Activated T-cell treated with anti-CD3 and anti-CD28 coated beads, Interleukin-2, amount 50 U/mL, for 48 hours (primary cell): ENCODE results near the gene SMG5.

Experiments used
- DNase-seq, 2 experiments: peaks; one replicate each; pipeline ENCODE4 v3.0.0-alpha.2; 2020

SMG5 gene

DNA sequence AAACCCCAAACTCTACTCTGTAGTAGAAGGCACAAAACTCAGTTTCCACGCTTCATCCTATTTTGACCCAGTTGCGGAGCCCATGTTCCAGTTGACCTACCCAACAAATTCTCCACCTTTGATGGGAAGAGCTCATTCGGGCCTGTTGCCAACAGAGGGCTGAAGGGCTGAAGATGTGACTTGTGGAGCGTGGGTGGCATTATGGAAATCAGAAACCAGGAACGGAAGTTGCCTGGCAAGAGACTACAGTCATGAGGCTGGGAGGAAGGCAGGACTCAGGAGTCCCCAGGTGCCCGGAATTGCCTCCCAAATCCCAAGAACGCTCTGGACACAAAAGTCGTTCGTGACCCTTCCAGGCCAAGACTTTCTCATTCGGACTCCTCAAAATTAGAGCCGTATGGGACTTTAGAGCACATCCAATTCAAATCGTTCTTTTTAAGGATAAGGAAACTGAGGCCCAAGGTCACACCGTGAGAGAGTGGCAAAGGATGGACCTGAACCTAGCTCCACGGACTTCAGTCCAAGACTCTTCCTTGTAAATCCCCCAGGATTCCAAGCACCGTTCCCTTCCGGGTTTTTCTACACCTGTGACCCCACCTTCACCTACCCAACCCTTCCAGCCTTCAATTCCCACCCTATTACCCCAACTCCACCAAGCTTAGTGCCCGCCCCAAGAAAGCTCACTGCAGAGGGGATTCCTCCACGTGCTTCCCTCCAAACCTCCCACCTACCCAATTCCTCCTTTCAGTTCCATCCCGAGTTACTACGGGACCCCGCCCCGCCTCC is 739 bp downstream of the SMG5 start:
- DNase-seq = peak; percentile 58 to 59

DNA sequence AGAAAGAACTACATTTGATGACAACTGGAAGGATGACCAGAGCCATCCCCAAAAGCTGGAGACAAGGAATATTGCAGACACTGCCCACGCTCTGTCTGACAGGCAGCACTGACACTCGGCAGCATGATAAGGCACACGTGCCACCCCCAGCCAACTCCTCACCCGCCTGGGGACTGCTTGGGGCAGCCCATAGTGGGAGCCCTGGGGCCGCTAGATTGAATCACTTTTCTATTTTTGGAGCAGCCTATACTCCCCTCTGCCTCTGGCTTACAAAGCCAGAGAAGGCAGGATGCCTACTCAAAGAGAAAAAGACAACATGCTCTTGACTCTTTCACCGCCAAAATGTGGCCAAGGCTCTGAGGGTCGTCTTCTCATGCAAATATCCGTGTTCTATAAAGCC is 1.3 kb downstream of the SMG5 start:
- DNase-seq = peak; percentile 73 to 76

DNA sequence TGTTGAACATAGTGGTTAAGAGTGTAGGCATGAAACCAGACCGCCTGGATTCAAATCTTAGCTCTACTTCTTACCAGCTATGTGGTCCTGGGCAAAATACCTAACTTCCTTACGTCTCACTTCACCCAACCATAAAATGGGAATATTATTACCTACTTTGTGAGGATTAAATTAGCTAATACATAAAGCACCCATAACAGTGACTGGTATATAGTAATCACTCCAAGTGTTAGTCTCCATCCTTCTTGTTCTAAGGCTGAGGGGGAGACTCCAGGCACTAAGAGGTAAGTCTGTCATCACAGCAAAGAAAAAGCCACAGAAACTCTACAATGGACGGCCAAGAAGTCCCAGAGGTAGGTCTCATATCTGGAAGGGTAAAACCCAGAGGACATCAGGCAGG is 2.8 kb downstream of the SMG5 start:
- no peak for DNase-seq

- DNase-seq = no peak
These were observed 5.7 kb downstream of the SMG5 start for GRCh38 chr1:156276966-156277381.

- no peak for DNase-seq
These were observed 6.1 kb downstream of the SMG5 start for GRCh38 chr1:156276532-156276931.

DNA sequence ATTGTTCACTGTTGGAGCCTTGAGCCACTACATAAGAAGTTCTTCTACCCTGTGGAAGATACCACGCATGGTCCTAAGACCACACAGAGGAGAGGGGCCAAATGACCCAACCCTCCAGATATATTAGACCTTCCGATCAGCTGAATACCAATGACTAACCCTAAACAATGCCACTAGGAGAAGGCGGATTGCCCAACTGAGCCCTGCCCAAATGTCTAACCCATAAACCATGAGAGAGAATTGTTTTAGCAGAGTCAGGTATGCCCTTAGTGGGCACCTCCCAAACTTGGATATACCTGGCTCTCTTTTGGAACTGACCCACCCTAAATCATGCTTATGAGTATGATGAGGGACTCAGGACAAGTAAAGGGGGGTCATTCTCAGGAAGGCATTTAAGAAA is 12.3 kb downstream of the SMG5 start:
- no peak for DNase-seq

- DNase-seq = no peak
These were observed 14.3 kb downstream of the SMG5 start for GRCh38 chr1:156268336-156268735.

DNA sequence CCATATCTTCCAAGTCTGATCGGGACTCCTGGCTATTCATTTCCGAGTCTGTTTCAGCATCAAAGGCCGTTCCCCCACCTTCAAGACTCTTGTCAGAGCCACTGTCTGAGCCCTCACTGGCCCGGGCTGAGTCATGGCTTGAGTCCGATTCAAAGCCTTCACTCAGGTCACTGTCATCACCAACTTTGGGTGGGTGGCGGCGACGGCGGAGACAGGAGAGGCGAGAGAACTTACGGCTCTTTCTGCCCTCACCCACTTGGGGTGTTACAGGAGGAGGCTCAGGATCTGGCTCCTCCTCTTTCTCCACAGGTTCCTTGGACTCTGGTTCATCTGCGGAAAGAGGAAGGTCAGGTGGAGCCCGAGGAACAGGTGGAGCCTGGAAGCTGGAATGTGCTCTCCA is 16.6 kb downstream of the SMG5 start:
- DNase-seq = no peak

DNA sequence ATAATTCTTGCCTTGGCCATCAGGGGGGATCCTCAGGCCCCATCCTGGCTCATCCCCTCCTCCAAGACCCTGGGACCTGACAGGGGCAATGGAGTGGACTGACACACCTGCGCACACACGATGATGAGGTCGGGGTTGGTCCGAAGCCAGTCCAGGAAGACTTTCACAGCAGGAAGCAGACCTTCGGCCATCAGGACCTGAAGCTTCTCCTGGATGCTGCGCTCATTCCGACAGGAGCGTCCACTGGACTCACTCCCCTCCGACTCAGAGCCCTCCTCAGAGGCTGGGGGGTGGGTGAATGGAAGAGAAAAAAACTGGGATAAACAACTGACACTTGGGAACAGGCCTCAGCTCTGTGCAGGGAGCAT is 19.4 kb downstream of the SMG5 start:
- DNase-seq = no peak

DNA sequence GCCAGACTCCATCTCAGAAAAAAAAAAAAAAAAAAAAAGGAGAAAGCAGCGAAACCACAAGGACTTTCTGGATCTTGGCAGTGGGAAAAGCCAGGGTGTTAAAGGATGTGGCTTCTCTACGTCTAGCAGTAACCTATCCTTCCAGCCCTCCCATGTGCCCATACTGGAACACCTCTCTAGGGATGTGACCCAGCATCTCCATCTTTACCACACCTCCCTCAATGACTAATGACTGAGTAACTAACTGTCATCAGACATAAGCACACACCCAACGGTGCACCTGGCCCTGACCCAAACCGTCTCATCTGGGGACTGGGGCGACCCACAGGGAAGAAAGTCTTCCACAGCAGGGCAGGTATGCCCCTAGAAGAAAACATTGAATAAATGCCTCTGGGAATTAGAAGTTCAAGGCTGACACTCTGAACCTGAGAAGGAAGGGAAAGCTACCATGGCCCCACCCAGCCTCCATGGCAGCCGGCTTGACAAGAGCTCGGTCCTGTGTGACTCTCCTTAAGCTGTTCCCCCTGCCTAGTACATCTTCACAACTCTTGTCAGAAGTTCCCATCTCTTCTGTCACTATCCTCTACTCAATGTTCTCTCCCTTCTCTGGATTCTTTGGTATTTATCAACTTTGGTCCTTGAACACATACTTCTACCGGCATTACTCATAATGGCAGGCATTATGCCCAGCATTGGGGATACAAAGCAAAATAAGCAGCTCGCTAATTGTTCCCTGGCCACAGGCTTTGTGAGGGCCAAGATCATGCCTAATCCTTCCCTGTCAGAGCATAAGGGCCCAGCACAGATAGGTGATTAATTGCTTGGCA is 20.0 kb downstream of the SMG5 start:
- DNase-seq = peak in 1 of 2 experiments; percentile 43

DNA sequence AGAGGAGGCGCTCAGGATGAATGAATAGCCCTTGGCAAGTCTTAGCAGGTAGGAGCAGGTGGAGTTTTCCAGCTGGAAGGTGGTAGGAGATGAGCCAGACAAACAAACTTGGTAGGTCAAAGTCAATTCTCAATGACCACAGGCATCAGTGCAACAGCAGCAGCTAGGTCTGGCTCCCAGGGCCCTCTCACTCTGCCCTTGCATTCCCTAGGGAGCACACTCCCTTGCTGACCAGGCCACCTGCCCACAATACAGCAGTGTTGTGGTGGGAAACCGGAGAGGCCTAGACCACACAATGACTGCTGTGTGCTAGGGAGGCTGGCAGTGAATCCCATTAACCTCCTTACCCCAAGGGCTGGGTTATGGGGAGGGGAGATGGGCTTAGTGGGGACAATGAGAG is 21.7 kb downstream of the SMG5 start:
- DNase-seq = no peak

GRCh38 chr1:156259805-156260204 is 22.8 kb downstream of the SMG5 start:
- no peak for DNase-seq

- DNase-seq = no peak
These were observed 23.8 kb downstream of the SMG5 start for GRCh38 chr1:156258859-156259258.

GRCh38 chr1:156257711-156258110 is 24.9 kb downstream of the SMG5 start:
- DNase-seq = no peak

GRCh38 chr1:156253634-156254033 is 29.0 kb downstream of the SMG5 start:
- no peak for DNase-seq

DNA sequence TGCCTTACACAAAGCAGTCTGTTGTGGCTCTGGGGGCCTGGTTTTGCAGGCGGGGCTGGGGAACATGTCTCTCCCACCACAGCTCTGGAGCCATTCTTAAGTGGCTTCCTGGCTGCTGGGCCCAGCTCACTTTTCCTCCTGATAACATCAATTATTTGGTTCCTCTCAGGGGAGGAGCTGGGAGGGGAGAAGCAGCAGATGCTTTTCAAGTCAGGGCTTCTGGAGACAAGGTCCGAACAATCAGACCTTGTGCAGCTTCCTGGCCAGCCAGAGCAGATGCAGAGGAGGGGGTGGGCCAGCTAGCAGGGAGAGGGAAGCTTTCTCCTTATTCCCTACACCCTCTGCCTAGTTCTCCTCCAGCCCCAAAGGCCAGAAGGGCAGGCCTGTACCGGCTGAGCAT is 31.1 kb downstream of the SMG5 start:
- no peak for DNase-seq

DNA sequence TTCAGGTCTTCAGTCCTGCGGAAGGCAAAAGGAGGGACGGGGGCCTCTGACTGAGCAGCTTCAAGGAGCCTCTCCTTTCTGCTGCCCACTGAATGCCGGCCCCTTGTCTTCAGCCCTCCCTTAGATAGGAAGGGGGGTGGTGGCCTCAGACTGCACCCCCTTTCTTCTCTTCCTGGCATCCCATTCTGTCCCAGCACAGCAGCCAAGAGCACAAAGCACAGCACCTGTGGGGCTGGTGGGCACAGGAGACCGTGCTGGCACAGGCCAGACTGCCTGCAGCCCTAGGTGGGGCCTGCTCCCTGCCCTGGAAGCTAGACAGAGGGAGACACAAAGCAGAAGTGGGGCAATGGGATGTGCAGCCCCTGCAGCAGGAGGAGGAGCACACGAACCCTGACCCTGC is 33.0 kb downstream of the SMG5 start:
- DNase-seq = no peak

DNA sequence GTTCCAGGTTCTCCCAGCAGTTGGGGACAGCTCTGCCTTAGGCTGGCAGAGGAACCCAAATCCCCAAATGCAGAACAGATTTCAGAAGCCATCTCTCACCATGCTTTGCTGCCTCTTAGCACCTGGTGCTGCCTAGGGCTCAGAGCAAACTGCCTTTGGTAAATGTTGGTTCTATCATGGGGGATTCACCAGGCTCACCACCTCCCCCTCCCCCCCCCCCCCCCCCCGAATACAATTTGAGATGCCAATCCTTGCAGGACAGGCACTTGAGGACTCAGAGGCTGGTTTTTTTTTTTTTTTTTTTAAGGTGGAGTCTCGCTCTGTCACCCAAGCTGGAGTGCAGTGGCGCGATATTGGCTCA is 34.3 kb downstream of the SMG5 start:
- no peak for DNase-seq

GRCh38 chr1:156247460-156248322 is 34.9 kb downstream of the SMG5 start, which contains the start of gene PAQR6:
Gene PAQR6 (minus strand): TSS chr1:156248056. CDS start chr1:156246731, 1,325 bp downstream.
- no peak for DNase-seq

DNA sequence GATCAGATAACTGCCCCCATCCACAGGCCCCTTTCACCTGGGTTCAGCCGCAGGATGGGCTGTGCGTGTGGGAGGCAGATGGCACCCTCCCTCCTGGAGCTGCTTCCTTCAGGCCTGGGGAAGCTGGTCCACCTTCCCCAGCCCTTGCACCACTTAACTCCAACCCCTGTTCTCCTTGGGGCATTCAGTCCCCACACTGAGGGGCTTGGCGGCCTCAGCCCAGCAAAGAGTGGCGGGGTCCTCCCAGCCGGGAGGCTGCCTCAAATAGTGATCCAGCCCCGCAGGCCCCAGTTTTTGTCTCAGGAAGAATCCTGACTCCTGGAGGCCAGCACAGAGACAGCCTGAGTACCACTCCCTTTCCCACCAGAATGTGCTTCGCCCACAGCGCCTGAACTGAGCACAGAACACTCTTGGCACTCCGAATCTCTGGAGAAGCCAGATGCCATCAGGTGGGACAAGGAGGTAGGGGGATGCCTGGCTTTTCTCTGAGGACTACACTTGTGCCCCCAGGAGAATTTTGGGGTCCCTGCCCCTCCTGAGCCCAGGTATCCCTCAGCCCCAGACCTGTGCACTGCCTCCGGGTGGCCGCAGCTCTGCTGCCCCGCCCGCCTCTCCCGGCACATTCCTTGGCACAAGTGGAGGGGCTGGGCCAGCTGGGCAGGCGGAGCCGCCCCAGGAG is 35.7 kb downstream of the SMG5 start:
- DNase-seq = peak in 1 of 2 experiments; percentile 31

DNA sequence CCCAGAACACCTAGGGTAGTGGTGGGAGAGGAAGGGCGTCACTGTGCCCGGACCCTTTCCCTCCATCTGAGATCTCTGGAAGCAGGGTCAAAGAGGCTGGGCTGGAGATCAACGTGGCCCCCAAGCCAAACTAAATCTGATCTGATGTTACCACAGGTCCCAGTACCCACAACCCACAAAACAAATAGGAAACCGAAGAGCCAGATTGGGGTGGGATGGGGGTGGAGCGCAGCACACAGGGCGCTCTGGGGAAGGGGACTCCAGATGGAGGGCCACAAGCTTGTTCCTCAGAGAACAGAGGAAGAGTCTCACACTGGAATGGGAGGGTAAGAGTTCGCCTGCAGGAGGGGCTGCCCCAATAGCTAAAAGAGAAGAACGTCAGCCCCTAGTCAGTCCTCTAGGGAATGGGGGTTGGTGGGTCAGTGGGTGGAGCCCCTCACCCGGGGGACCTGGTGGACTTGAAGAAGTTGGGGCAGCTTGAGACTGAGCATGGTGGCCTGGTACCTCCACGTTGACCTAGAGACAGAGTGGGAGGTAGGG is 36.3 kb downstream of the SMG5 start:
- DNase-seq = peak in 1 of 2 experiments; percentile 35
